Erythroblast (primary cell): ENCODE data around the gene VAV2.

Source experiments
- GATA1 ChIP-seq: IDR thresholded peaks from 2 replicates; pipeline ENCODE4 v1.6.1; 2011; ENCODE audit warnings: low read depth, mild to moderate bottlenecking, control low read depth, low read length, moderate library complexity
- POLR2A ChIP-seq: IDR thresholded peaks from 2 replicates; pipeline ENCODE4 v1.6.1; 2011; ENCODE audit warnings: mild to moderate bottlenecking, low read length

DNA sequence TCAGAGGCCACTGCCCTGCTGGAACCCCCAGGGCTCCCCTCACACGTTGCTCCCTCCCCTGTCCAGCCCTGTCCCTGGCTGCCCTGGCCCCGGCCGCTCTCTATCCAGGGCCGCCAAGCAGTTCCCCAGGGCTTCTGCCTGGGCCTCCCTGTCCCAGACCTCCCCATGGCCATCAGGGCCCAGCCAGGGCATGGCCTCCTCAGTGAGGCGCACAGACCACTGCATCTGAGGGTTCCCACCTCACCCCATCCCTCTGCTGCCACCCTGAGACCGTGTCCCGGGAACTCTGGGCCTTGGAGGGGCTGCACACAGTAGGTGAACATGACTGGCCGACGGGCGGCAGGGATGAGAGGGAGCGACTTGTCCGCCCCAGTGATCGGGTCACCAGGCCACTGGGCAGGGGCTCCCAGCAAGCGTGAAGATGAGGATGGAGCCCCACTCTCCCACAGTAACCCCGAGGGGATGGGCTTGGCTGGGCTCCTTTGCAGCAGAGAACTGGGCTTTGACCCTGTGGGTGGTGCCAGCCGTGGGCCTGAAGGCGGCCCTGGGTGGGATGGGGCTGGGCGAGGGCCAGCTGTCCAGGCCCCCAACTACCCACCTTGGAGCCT, 145.5 kb downstream of the VAV2 start:
- TF ChIP-seq POLR2A (no peak), GATA1 (no peak)
